K562 (cell line): ENCODE measurements around the gene CHPF.

ENCODE experiments used
- FOXM1 ChIP-seq, 2 experiments: fragments of 450-650 bp in 1 of 2; sonication (generic) in 1 of 2; formaldehyde crosslinking in 1 of 2; IDR thresholded peaks; 2 replicates each; pipeline versions ENCODE4 v1.6.1 to v1.9.0; 2017 to 2022; ENCODE audit warnings: low read depth in 2 of 2, mild to moderate bottlenecking in 2 of 2, missing genetic modification reagents in 1 of 2, moderate library complexity in 1 of 2
- SMAD2 ChIP-seq: fragments of 150-350 bp; IDR thresholded peaks from 2 replicates; pipeline ENCODE4 v1.6.1; 2014; ENCODE audit warnings: low read depth, mild to moderate bottlenecking, low read length
- TEAD4 ChIP-seq, 2 experiments: sonication (generic) in 1 of 2; formaldehyde crosslinking in 1 of 2; IDR thresholded peaks; 2 replicates each; pipeline versions ENCODE4 v1.6.1 to v1.8.0; 2012 to 2022; ENCODE audit warnings: borderline replicate concordance in 1 of 2, inconsistent platforms in 1 of 2, low read length in 1 of 2, mild to moderate bottlenecking in 1 of 2, missing genetic modification reagents in 1 of 2
- ZNF23 ChIP-seq: fragments of 250-450 bp; sonication (Bioruptor Pico); IDR thresholded peaks from 2 replicates; pipeline ENCODE4 v1.4.0; 2020; ENCODE audit warnings: mild to moderate bottlenecking
- ZNF445 ChIP-seq: fragments of 250-450 bp; sonication (Bioruptor Pico); IDR thresholded peaks from 2 replicates; pipeline ENCODE4 v1.4.0; 2020; ENCODE audit warnings: low read depth, mild to moderate bottlenecking, moderate library complexity
- TF ChIP-seq, protein P1 (sequence below): sonication (generic); formaldehyde crosslinking; IDR thresholded peaks from 2 replicates; pipeline ENCODE4 v1.9.0; 2022; ENCODE audit warnings: mild to moderate bottlenecking, missing genetic modification reagents
- TF ChIP-seq, protein P2 (sequence below): IDR thresholded peaks from 2 replicates; pipeline ENCODE4 v1.6.1; 2011; ENCODE audit not compliant: insufficient read length; ENCODE audit errors: extremely low read depth
- TF ChIP-seq, protein P3 (sequence below): fragments of 450-650 bp; conservative IDR thresholded peaks from 2 replicates; pipeline ENCODE4 v1.6.1; 2016; ENCODE audit warnings: missing genetic modification characterization, low read depth, mild to moderate bottlenecking, control low read depth, missing compliant biosample characterization

DNA sequence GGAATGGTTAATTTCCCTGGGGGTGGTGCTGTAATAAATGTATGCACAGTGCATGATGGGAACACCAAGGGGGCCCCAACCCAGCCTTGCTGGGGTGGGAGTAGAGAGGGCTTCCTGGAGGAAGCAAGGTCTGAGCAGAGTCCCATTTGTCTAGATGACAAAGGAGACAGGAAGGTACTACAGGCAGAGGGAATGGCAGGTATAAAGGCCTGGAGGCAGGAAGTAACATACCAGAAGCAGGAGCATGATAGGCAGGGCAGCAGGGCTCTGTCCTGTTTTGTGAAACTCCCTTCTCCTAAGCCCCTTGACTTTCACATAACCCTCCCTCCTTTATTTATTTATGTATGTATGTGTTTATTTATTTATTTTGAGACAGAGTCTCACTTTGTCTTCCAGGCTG lies 41.0 kb downstream of the CHPF start:
- TF ChIP-seq TEAD4 (IDR thresholded peaks at IDR 0.05; ENCODE audit: low read length) (no peak), TEAD4 (CRISPR knock-in tag; IDR thresholded peaks at IDR 0.05; ENCODE audit: borderline replicate concordance) (no peak), SMAD2 (no peak), ZNF445 (CRISPR knock-in tag) (no peak), FOXM1 (IDR thresholded peaks at IDR 0.05; ENCODE audit: low read depth) (no peak), FOXM1 (CRISPR knock-in tag; IDR thresholded peaks at IDR 0.05; ENCODE audit: low read depth) (no peak), ZNF23 (CRISPR knock-in tag) (no peak)
- TF ChIP-seq, protein P1, sequence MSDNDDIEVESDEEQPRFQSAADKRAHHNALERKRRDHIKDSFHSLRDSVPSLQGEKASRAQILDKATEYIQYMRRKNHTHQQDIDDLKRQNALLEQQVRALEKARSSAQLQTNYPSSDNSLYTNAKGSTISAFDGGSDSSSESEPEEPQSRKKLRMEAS (CRISPR knock-in tag): no peak
- TF ChIP-seq, protein P2, sequence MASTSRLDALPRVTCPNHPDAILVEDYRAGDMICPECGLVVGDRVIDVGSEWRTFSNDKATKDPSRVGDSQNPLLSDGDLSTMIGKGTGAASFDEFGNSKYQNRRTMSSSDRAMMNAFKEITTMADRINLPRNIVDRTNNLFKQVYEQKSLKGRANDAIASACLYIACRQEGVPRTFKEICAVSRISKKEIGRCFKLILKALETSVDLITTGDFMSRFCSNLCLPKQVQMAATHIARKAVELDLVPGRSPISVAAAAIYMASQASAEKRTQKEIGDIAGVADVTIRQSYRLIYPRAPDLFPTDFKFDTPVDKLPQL: no peak
- TF ChIP-seq, protein P3, sequence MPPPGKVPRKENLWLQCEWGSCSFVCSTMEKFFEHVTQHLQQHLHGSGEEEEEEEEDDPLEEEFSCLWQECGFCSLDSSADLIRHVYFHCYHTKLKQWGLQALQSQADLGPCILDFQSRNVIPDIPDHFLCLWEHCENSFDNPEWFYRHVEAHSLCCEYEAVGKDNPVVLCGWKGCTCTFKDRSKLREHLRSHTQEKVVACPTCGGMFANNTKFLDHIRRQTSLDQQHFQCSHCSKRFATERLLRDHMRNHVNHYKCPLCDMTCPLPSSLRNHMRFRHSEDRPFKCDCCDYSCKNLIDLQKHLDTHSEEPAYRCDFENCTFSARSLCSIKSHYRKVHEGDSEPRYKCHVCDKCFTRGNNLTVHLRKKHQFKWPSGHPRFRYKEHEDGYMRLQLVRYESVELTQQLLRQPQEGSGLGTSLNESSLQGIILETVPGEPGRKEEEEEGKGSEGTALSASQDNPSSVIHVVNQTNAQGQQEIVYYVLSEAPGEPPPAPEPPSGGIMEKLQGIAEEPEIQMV (tag): no peak
